ENCODE measurements around the gene KCNN3.

- TF ChIP-seq POLR2A (IDR thresholded peaks at IDR 0.05; ENCODE audit: low read depth) (no peak), CTCF (IDR thresholded peaks at IDR 0.05) (no peak), POLR2AphosphoS5 (IDR thresholded peaks at IDR 0.05) (no peak), EP300 (IDR thresholded peaks at IDR 0.05) (no peak)
Measured at GRCh38 chr1:154784416-154784815, 85.7 kb downstream of the KCNN3 start.

All from esophagus muscularis mucosa (tissue), 4 donors.